H1 (cell line): Measurements from ENCODE around the gene CCER1. TPM values are rescaled to one million over a fixed set of nuclear protein-coding genes. Genes with fewer than 3 reads are reported as not detected.

Experiments used
- CTCF ChIA-PET: fragments of 300-600 bp; sonication (Branson Sonifier 250); formaldehyde crosslinking; loops from one replicate; lab custom pipeline; 2021; ENCODE audit not compliant: partially characterized antibody; lab: Charles Lee
- POLR2A ChIA-PET: fragments of 300-600 bp; sonication (Branson Sonifier 250); formaldehyde crosslinking; loops from one replicate; lab custom pipeline; 2021; ENCODE audit warnings: inconsistent platforms; ENCODE audit not compliant: partially characterized antibody; lab: Charles Lee
- DNase-seq, 2 experiments: peaks; one replicate each; pipeline versions ENCODE4 v3.0.0 to v3.0.0-alpha.2; 2010 to 2022; ENCODE audit warnings: low spot score in 2 of 2, low read depth in 1 of 2, mixed read lengths in 1 of 2
- FAIRE-seq: peaks from 2 replicates; lab custom pipeline; 2011; peaks lifted over from hg19 to GRCh38; lab: Jason Lieb, UNC
- H2AFZ ChIP-seq: 2 replicates; pipeline ENCODE4 v1.8.1; 2012; ENCODE audit warnings: low read length, inconsistent platforms
- H2AK5ac ChIP-seq: 2 replicates; pipeline ENCODE4 v1.6.1; 2013; ENCODE audit warnings: low read depth, low read length
- H2BK120ac ChIP-seq: replicated peaks from 2 replicates; pipeline ENCODE3; 2013; ENCODE audit warnings: low read depth, low read length, inconsistent platforms
- H2BK12ac ChIP-seq: 2 replicates; pipeline ENCODE4 v1.6.1; 2013; ENCODE audit warnings: low read depth, low read length
- H2BK15ac ChIP-seq: 2 replicates; pipeline ENCODE4 v1.6.1; 2013; ENCODE audit warnings: low read length
- H2BK20ac ChIP-seq: 2 replicates; pipeline ENCODE4 v1.6.1; 2013; ENCODE audit warnings: low read length
- H2BK5ac ChIP-seq: 2 replicates; pipeline ENCODE4 v1.6.1; 2013; ENCODE audit warnings: low read depth, low read length
- H3K14ac ChIP-seq: 2 replicates; pipeline ENCODE4 v1.6.1; 2013; ENCODE audit warnings: inconsistent platforms; ENCODE audit not compliant: insufficient read length
- H3K18ac ChIP-seq: 2 replicates; pipeline ENCODE4 v1.6.1; 2013; ENCODE audit warnings: low read length; ENCODE audit errors: extremely low read depth
- H3K23ac ChIP-seq: 2 replicates; pipeline ENCODE4 v1.6.1; 2013; ENCODE audit warnings: inconsistent platforms; ENCODE audit not compliant: insufficient read length
- H3K23me2 ChIP-seq: 2 replicates; pipeline ENCODE4 v1.6.1; 2013; ENCODE audit warnings: low read depth, low read length
- H3K27ac ChIP-seq: 2 replicates; pipeline ENCODE4 v1.6.1; 2011; ENCODE audit warnings: low read depth, low read length, inconsistent platforms
- H3K27me3 ChIP-seq, 4 experiments: replicated peaks in 1 of 4; 1 replicate in 1 of 4; 2 replicates in 3 of 4; pipeline versions ENCODE4 v1.6.1 to v1.8.1; 2011 to 2013; ENCODE audit warnings: low read length in 3 of 4, mild to moderate bottlenecking in 3 of 4, inconsistent platforms in 2 of 4, mixed read lengths in 2 of 4, moderate library complexity in 1 of 4; ENCODE audit not compliant: control insufficient read depth in 3 of 4, insufficient read depth in 3 of 4; ENCODE audit errors: extremely low read depth in 1 of 4
- H3K36me3 ChIP-seq, 4 experiments: 2 replicates each; pipeline versions ENCODE4 v1.6.1 to v1.8.1; 2011 to 2013; ENCODE audit warnings: mild to moderate bottlenecking in 4 of 4, low read length in 3 of 4, moderate library complexity in 2 of 4, control low read depth in 1 of 4, inconsistent platforms in 1 of 4; ENCODE audit not compliant: insufficient read depth in 4 of 4, control insufficient read depth in 2 of 4
- H3K4ac ChIP-seq: replicated peaks from 2 replicates; pipeline ENCODE3; 2013; ENCODE audit warnings: low read length, low read depth, mixed read lengths, inconsistent platforms; ENCODE audit not compliant: insufficient read length
- H3K4me1 ChIP-seq, 4 experiments: replicated peaks in 1 of 4; 1 replicate in 1 of 4; 2 replicates in 3 of 4; pipeline versions ENCODE4 v1.6.1 to v1.8.1; 2011 to 2013; ENCODE audit warnings: low read length in 3 of 4, inconsistent platforms in 2 of 4, mixed read lengths in 1 of 4; ENCODE audit not compliant: insufficient read depth in 4 of 4, control insufficient read depth in 3 of 4
- H3K4me2 ChIP-seq, 2 experiments: 2 replicates each; pipeline versions ENCODE4 v1.6.1 to v1.8.1; 2011 to 2013; ENCODE audit warnings: low read depth in 2 of 2, low read length in 2 of 2, control low read depth in 1 of 2, inconsistent platforms in 1 of 2, mild to moderate bottlenecking in 1 of 2; ENCODE audit not compliant: insufficient read depth in 1 of 2
- H3K4me3 ChIP-seq, 4 experiments: fragments of 200-600, 300-600 bp in 1 of 4; sonication (generic), shearing (Covaris generic), sonication (Bioruptor Twin) in 1 of 4; 2 replicates each; pipeline versions ENCODE4 v1.5.1 to v1.8.1; 2011 to 2016; ENCODE audit warnings: low read length in 4 of 4, low read depth in 3 of 4, control low read depth in 2 of 4, inconsistent platforms in 2 of 4, mild to moderate bottlenecking in 2 of 4, mixed read lengths in 1 of 4, moderate library complexity in 1 of 4; ENCODE audit not compliant: insufficient read depth in 2 of 4; ENCODE audit errors: extremely low read depth in 1 of 4
- H3K56ac ChIP-seq: replicated peaks from 2 replicates; pipeline ENCODE3; 2013; ENCODE audit warnings: low read depth, mild to moderate bottlenecking, mixed read lengths, low read length, inconsistent platforms; ENCODE audit not compliant: insufficient read length
- H3K79me1 ChIP-seq: 2 replicates; pipeline ENCODE4 v1.6.1; 2013; ENCODE audit warnings: low read depth, low read length, control low read depth
- H3K79me2 ChIP-seq, 2 experiments: 2 replicates each; pipeline versions ENCODE4 v1.6.1 to v1.8.1; 2012 to 2013; ENCODE audit warnings: low read length in 2 of 2, mild to moderate bottlenecking in 2 of 2, inconsistent platforms in 1 of 2; ENCODE audit not compliant: insufficient read depth in 2 of 2, control insufficient read depth in 1 of 2
- H3K9ac ChIP-seq, 4 experiments: replicated peaks in 1 of 4; 1 replicate in 1 of 4; 2 replicates in 3 of 4; pipeline versions ENCODE4 v1.6.1 to v1.8.1; 2011 to 2013; ENCODE audit warnings: low read depth in 3 of 4, low read length in 3 of 4, control low read depth in 2 of 4, mild to moderate bottlenecking in 2 of 4, moderate library complexity in 2 of 4, inconsistent platforms in 1 of 4; ENCODE audit errors: extremely low read depth in 1 of 4
- H3K9me3 ChIP-seq, 2 experiments: 2 replicates each; pipeline versions ENCODE4 v1.6.1 to v1.8.1; 2012 to 2013; ENCODE audit warnings: mild to moderate bottlenecking in 2 of 2, moderate library complexity in 2 of 2, control low read depth in 1 of 2, inconsistent platforms in 1 of 2, low read depth in 1 of 2, low read length in 1 of 2, mixed read lengths in 1 of 2; ENCODE audit not compliant: insufficient read depth in 2 of 2
- H4K20me1 ChIP-seq, 2 experiments: replicated peaks in 1 of 2; 2 replicates each; pipeline versions ENCODE3 to v1.8.1; 2011 to 2013; ENCODE audit warnings: inconsistent platforms in 2 of 2, low read length in 2 of 2, mild to moderate bottlenecking in 1 of 2; ENCODE audit not compliant: insufficient read depth in 2 of 2, control insufficient read depth in 1 of 2
- H4K5ac ChIP-seq: 2 replicates; pipeline ENCODE4 v1.6.1; 2013; ENCODE audit warnings: low read length, low read depth, mixed read lengths, inconsistent platforms; ENCODE audit not compliant: insufficient read length
- H4K8ac ChIP-seq: 2 replicates; pipeline ENCODE4 v1.8.0; 2013; ENCODE audit warnings: mild to moderate bottlenecking, moderate library complexity, low read length, inconsistent platforms; ENCODE audit not compliant: insufficient read depth; ENCODE audit errors: extremely low read depth
- H4K91ac ChIP-seq: replicated peaks from 2 replicates; pipeline ENCODE3; 2013; ENCODE audit warnings: low read length, mixed read lengths, inconsistent platforms; ENCODE audit not compliant: insufficient read length
- EGR1 ChIP-seq: IDR thresholded peaks from 2 replicates; pipeline ENCODE4 v1.6.1; 2011; ENCODE audit warnings: low read depth, low read length, borderline replicate concordance
- NANOG ChIP-seq: IDR thresholded peaks from 2 replicates; pipeline ENCODE4 v1.6.1; 2011; ENCODE audit warnings: low read length, low read depth, mild to moderate bottlenecking, inconsistent platforms; ENCODE audit not compliant: insufficient read depth, poor library complexity, severe bottlenecking
- RAD21 ChIP-seq, 2 experiments: IDR thresholded peaks in 1 of 2; conservative IDR thresholded peaks in 1 of 2; 2 replicates each; pipeline ENCODE4 v1.6.1; 2011; ENCODE audit warnings: low read depth in 2 of 2, low read length in 2 of 2, improper control_type of control experiment in 1 of 2, inconsistent platforms in 1 of 2, mild to moderate bottlenecking in 1 of 2, moderate library complexity in 1 of 2
- SIN3A ChIP-seq, 2 experiments: IDR thresholded peaks in 1 of 2; conservative IDR thresholded peaks in 1 of 2; 2 replicates each; pipeline ENCODE4 v1.6.1; 2011 to 2012; ENCODE audit warnings: low read length in 2 of 2, improper control_type of control experiment in 1 of 2, low read depth in 1 of 2, mild to moderate bottlenecking in 1 of 2
- WGBS, 2 experiments: shearing (Covaris generic) in 1 of 2; methylation state at CpG; one replicate each; pipeline versions ENCODE4 v1.1.6 to v1.1.7; 2013 to 2015; ENCODE audit warnings: low lambda C conversion rate in 2 of 2, mixed read lengths in 2 of 2, inconsistent platforms in 1 of 2, low coverage in 1 of 2, missing lambda C conversion rate in 1 of 2; ENCODE audit not compliant: insufficient replicate concordance in 2 of 2, insufficient coverage in 1 of 2, insufficient read length in 1 of 2; ENCODE audit errors: extremely low coverage in 1 of 2, missing lambda C conversion rate in 1 of 2; 5-methylcytosine and 5-hydroxymethylcytosine counted together
- polyA plus RNA-seq, 7 experiments: library from polyadenylated mRNA; depleted of rRNA in 3 of 7; stranded (reverse) in 5 of 7; unstranded in 2 of 7; fragments of >200 nt in 5 of 7; fragments of 200-250 nt in 2 of 7; gene quantifications; 1 replicate in 5 of 7; 2 replicates in 1 of 7; 4 replicates in 1 of 7; pipeline versions ENCODE4 v1.2.1 to v1.2.3, GENCODE V29; 2011 to 2013; ENCODE audit warnings: missing spikeins in 2 of 7, mixed read lengths in 2 of 7
- total RNA-seq: library from RNA; stranded (reverse); fragmentation: NEBNext Ultra II Directional; extraction: Animal tissue kit (Norgen Biotek cat#: 25700); gene quantifications from 2 replicates; pipeline ENCODE4 v1.2.1, GENCODE V29; 2021
- TF ChIP-seq, protein P1 (sequence below), 3 experiments: IDR thresholded peaks; 1 replicate in 2 of 3; 2 replicates in 1 of 3; pipeline versions ENCODE4 v1.5.1 to v1.6.1; 2011; ENCODE audit warnings: low read length in 3 of 3, mild to moderate bottlenecking in 3 of 3, inconsistent platforms in 2 of 3, low read depth in 1 of 3, moderate library complexity in 1 of 3; ENCODE audit not compliant: insufficient read depth in 1 of 3; ENCODE audit errors: control extremely low read depth in 1 of 3

CCER1 gene
- total and polyA plus RNA-seq, 2 of the 8 experiments (the other 6 are each of a cell fraction or from before 2014, with no cell fraction given) = not detected

DNA sequence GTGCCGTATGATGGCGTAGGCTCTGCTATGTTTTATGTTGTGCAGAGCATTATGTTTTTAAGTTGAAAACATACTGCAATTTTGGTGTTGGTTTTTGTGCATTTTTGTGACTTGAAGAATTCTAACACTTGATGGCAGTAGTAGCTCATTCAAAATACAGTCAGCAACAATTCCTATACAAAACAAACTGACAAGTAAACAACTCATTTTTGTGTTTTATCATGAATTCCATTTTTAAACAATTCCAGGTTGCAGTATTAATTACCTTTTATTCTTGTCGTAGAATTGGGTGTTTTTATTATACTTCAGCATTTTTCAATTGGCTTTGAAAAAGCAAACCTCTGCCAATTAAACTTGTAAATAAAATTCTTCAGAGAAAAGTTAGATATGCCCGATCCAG, 4.1 kb upstream of the CCER1 start:
- Histone ChIP-seq H2BK20ac (no peak overlapping the region), H4K20me1 (no peaks in the 10 kb centered on the region), H3K4me1 (no peaks in the 10 kb centered on the region), H3K27ac (no peak overlapping the region), H2AK5ac (no peak overlapping the region), H3K56ac (no peak overlapping the region), H3K4me2 (no peak overlapping the region), H4K5ac (no peak overlapping the region), H4K8ac (no peak overlapping the region), H3K18ac (no peak overlapping the region), H3K14ac (no peak overlapping the region), H2BK15ac (no peak overlapping the region), H3K4ac (no peak overlapping the region), H3K9me3 (peaks cover 0 to 12% of the 10 kb centered on the region in 2 experiments; a peak in 1 of 4 replicates), H3K23ac (no peak overlapping the region), H4K91ac (no peak overlapping the region), H3K79me2 (no peaks in the 10 kb centered on the region), H3K27me3 (no peaks in the 10 kb centered on the region), H3K4me3 (no peak overlapping the region), H2BK5ac (no peak overlapping the region), H3K9ac (no peak overlapping the region), H3K23me2 (no peaks in the 10 kb centered on the region), H2AFZ (no peak overlapping the region), H2BK120ac (no peak overlapping the region), H3K79me1 (no peaks in the 10 kb centered on the region), H3K36me3 (no peaks in the 10 kb centered on the region), H2BK12ac (no peak overlapping the region)
- 84% methylated on average over 4 of the region's 4 CpGs; no CpG with 5 or more reads in 1 of the 2 experiments for WGBS, 2 experiments
- ChIA-PET CTCF (interaction anchor here (0.7 to 2.8 kb wide), 13 partner anchors 8 to 454 kb away, joined by 3 to 14 read pairs (median 3); no protein-coding TSS in a partner anchor), POLR2A (no interaction called here)
- no peak for DNase-seq
- no peak for TF ChIP-seq NANOG
- TF ChIP-seq SIN3A (conservative IDR thresholded peaks at IDR 0.05 in 1 of 2, IDR thresholded peaks at IDR 0.05 in 1 of 2; ENCODE audit: low read depth in 1 of 2, low read length in 2 of 2) = no peak
- TF ChIP-seq, protein P1, sequence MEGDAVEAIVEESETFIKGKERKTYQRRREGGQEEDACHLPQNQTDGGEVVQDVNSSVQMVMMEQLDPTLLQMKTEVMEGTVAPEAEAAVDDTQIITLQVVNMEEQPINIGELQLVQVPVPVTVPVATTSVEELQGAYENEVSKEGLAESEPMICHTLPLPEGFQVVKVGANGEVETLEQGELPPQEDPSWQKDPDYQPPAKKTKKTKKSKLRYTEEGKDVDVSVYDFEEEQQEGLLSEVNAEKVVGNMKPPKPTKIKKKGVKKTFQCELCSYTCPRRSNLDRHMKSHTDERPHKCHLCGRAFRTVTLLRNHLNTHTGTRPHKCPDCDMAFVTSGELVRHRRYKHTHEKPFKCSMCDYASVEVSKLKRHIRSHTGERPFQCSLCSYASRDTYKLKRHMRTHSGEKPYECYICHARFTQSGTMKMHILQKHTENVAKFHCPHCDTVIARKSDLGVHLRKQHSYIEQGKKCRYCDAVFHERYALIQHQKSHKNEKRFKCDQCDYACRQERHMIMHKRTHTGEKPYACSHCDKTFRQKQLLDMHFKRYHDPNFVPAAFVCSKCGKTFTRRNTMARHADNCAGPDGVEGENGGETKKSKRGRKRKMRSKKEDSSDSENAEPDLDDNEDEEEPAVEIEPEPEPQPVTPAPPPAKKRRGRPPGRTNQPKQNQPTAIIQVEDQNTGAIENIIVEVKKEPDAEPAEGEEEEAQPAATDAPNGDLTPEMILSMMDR (IDR thresholded peaks at IDR 0.05; ENCODE audit: control extremely low read depth in 1 of 3, insufficient read depth in 1 of 3, low read depth in 1 of 3, low read length in 3 of 3) = peak in 1 of 3 experiments; percentile 7; a peak in 2 of 4 replicates
- peak; percentile 32 to 33 for TF ChIP-seq RAD21 (IDR thresholded peaks at IDR 0.05 in 1 of 2, conservative IDR thresholded peaks at IDR 0.05 in 1 of 2; ENCODE audit: low read depth in 2 of 2, low read length in 2 of 2)
- no peak for TF ChIP-seq EGR1
- no peak for FAIRE-seq
